Cardiac muscle cell (in vitro differentiated cells and primary cell): Measurements from ENCODE around the gene CDKN1A. TPM values are rescaled to one million over a fixed set of nuclear protein-coding genes. Genes with fewer than 3 reads are reported as not detected.

Experiments used
- DNase-seq, 2 donors: peaks; one replicate each; pipeline versions ENCODE4 v3.0.0 to v3.0.0-alpha.2; 2010 to 2017; ENCODE audit warnings: low read depth in 1 of 2, low spot score in 1 of 2
- H3K27ac ChIP-seq: fragments of 200-600 bp; sonication (generic); 2 replicates; pipeline ENCODE4 v1.5.1; 2016
- H3K27me3 ChIP-seq: fragments of 200-600 bp; sonication (generic); 2 replicates; pipeline ENCODE4 v1.6.0; 2016; ENCODE audit warnings: control low read depth
- H3K36me3 ChIP-seq: fragments of 200-600 bp; sonication (generic); 2 replicates; pipeline ENCODE4 v1.5.1; 2016; ENCODE audit warnings: control low read depth
- H3K4me1 ChIP-seq: fragments of 200-600 bp; sonication (generic); 2 replicates; pipeline ENCODE4 v1.8.1; 2017; ENCODE audit warnings: low read depth, mild to moderate bottlenecking, mixed run types
- H3K4me3 ChIP-seq: fragments of 200-600 bp; sonication (generic); 2 replicates; pipeline ENCODE4 v1.5.1; 2016; ENCODE audit warnings: mild to moderate bottlenecking
- H3K9me3 ChIP-seq: fragments of 200-600 bp; sonication (generic); 2 replicates; pipeline ENCODE4 v1.5.1; 2017; ENCODE audit warnings: low read depth, mild to moderate bottlenecking, control low read depth
- polyA plus RNA-seq: library from polyadenylated mRNA; unstranded; fragments of >200 nt; fragmentation: Nextera tagmentation; extraction: Ambion mirVana; gene quantifications from 2 replicates; pipeline ENCODE4 v1.2.1, GENCODE V29; 2016
- total RNA-seq: library from RNA; depleted of rRNA; stranded (reverse); fragments of >200 nt; gene quantifications from 2 replicates; pipeline ENCODE4 v1.2.3, GENCODE V29; 2016
- TF ChIP-seq, protein P1 (sequence below): IDR thresholded peaks from 2 replicates; pipeline ENCODE4 v1.5.1; 2012; ENCODE audit warnings: low read depth, mild to moderate bottlenecking, low read length

CDKN1A gene
- total and polyA plus RNA-seq, 2 experiments from 2014 or later = 60.8 to 141 TPM

DNA sequence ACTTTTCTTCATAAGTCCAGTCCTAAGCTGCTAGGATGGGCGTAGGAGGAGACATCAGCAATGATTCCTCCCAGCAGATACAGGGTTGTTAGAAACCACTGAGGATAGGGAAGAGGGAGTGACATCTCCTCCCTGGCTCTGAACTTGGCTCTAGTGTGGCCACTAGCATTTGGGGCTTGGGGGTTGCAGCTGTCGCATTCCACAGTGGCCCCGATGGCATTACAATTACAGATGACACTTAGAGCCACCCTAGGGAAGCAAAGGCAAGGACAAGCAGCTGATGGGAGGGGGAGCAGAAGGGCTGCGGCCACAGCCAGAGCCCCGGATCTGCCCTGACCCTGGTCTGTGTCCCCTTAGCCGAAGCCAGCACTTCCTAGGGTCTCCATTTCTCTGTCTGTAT lies 9.5 kb upstream of the CDKN1A start:
- TF ChIP-seq, protein P1, sequence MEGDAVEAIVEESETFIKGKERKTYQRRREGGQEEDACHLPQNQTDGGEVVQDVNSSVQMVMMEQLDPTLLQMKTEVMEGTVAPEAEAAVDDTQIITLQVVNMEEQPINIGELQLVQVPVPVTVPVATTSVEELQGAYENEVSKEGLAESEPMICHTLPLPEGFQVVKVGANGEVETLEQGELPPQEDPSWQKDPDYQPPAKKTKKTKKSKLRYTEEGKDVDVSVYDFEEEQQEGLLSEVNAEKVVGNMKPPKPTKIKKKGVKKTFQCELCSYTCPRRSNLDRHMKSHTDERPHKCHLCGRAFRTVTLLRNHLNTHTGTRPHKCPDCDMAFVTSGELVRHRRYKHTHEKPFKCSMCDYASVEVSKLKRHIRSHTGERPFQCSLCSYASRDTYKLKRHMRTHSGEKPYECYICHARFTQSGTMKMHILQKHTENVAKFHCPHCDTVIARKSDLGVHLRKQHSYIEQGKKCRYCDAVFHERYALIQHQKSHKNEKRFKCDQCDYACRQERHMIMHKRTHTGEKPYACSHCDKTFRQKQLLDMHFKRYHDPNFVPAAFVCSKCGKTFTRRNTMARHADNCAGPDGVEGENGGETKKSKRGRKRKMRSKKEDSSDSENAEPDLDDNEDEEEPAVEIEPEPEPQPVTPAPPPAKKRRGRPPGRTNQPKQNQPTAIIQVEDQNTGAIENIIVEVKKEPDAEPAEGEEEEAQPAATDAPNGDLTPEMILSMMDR = no peak
- Histone ChIP-seq H3K4me3 (no peak overlapping the region), H3K36me3 (no peaks in the 10 kb centered on the region), H3K9me3 (no peaks in the 10 kb centered on the region), H3K27ac (no peak overlapping the region), H3K4me1 (peaks cover 12% of the 10 kb centered on the region), H3K27me3 (no peaks in the 10 kb centered on the region)
- no peak for DNase-seq

DNA sequence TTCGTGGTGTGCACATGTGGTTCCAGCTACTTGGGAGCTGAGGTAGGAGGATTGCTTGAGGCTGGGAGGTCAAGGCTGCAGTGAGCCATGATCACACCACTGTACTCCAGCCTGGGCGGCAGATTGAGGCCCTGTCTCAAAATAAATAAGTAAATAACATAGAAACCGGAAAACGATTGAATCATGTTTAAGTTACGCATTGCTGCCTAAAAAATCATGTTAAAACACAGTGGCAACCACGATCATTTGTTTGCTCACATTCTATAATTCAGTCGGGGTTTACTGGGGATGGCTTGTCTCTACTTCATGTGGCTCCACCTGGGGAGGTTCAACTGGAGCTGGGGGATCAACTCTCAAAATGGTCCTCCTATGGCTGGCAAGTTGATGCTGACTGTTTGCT lies 8.2 kb upstream of the CDKN1A start:
- no peaks in the 10 kb centered on the region for H3K9me3 ChIP-seq
- no peak for DNase-seq
- peaks cover 12% of the 10 kb centered on the region for H3K4me1 ChIP-seq
- no peaks in the 10 kb centered on the region for H3K27me3 ChIP-seq
- H3K4me3 ChIP-seq = no peak overlapping the region
- no peaks in the 10 kb centered on the region for H3K36me3 ChIP-seq
- H3K27ac ChIP-seq = no peak overlapping the region
- TF ChIP-seq, protein P1 = no peak

DNA sequence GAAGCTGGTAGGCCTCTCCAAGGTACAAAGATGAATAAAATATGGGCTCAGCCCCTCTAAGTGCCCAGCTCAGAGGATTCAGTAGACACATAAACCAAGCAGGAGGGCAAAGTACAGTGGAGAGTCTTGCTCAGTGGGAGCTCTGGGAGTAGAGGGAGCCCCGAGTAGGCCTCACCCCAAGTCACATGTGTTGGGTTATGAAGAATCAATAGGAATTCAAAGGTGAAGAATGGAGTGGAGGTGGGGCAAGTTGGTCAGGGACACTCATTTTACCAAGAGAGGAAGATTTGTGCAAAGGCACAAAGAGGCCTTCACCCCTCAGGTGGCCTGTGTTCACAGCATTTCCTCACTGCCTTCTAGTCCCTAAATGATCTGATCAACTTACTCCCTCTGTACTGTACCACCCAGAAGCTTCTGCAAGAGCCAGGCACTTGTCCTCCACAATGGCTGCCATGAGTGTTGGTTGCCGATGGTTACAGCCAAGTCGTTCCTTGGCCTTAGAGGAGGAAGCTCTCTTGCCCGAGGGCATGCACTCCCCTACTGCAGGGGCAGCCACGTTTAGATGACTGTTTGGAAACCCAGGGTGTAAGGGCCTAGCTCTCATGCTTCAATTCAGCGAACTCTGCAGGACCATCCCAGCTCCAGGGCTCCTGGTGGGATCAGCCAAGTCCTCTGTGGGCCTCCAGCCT lies 6.7 kb upstream of the CDKN1A start:
- no peaks in the 10 kb centered on the region for H3K9me3 ChIP-seq
- no peak for DNase-seq
- peaks cover 19% of the 10 kb centered on the region for H3K4me1 ChIP-seq
- H3K27me3 ChIP-seq = no peaks in the 10 kb centered on the region
- no peak overlapping the region for H3K27ac ChIP-seq
- H3K4me3 ChIP-seq = no peak overlapping the region
- no peaks in the 10 kb centered on the region for H3K36me3 ChIP-seq
- TF ChIP-seq, protein P1 = no peak

DNA sequence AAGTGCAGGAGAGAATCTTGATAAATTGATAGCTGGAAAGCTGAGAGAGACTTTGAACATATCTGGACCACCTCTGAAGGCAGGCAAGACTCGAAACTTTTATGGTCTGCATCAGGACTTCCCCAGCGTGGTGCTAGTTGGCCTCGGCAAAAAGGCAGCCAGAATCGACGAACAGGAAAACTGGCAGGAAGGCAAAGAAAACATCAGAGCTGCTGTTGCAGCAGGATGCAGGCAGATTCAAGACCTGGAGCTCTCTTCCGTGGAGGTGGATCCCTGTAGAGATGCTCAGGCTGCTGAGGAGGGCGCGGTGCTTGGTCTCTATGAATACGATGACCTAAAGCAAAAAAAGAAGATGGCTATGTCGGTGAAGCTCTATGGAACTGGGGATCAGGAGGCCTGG lies 4.6 kb upstream of the CDKN1A start:
- no peak overlapping the region for H3K27ac ChIP-seq
- H3K4me3 ChIP-seq = no peak overlapping the region
- H3K9me3 ChIP-seq = no peaks in the 10 kb centered on the region
- peaks cover 20% of the 10 kb centered on the region for H3K4me1 ChIP-seq
- H3K27me3 ChIP-seq = no peaks in the 10 kb centered on the region
- no peak for DNase-seq
- H3K36me3 ChIP-seq = no peaks in the 10 kb centered on the region
- TF ChIP-seq, protein P1 = no peak

DNA sequence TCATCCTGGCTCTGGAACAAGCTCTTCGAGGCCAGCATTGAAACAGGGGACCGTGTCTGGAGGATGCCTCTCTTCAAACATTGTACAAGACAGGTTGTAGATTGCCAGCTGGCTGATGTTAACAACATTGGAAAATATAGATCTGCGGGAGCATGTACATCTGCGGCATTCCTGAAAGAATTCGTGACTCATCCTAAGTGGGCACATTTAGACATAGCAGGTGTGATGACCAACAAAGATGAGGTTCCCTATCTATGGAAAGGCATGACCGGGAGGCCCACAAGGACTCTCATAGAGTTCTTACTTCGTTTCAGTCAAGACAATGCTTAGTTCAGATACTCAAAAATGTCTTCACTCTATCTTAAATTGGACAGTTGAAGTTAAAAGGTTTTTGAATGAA lies 3.6 kb upstream of the CDKN1A start:
- H3K36me3 ChIP-seq = no peaks in the 10 kb centered on the region
- no peak for DNase-seq
- H3K27me3 ChIP-seq = peaks cover 6% of the 10 kb centered on the region
- H3K27ac ChIP-seq = no peak overlapping the region
- H3K4me1 ChIP-seq = peaks cover 20% of the 10 kb centered on the region
- no peaks in the 10 kb centered on the region for H3K9me3 ChIP-seq
- no peak overlapping the region for H3K4me3 ChIP-seq
- TF ChIP-seq, protein P1 = no peak
